K562 (cell line): ENCODE measurements around the gene INO80E. TPM values are rescaled to one million over a fixed set of nuclear protein-coding genes. Genes with fewer than 3 reads are reported as not detected.

Experiments used
- BHLHE40 ChIP-seq: IDR thresholded peaks from 2 replicates; pipeline ENCODE4 v1.6.1; 2011; ENCODE audit warnings: low read length, improper control_type of control experiment
- CREM ChIP-seq: IDR thresholded peaks from 2 replicates; pipeline ENCODE4 v1.6.1; 2014; ENCODE audit warnings: antibody characterized with exemption, low read depth
- HDAC2 ChIP-seq: fragments of 450-650 bp; IDR thresholded peaks from 2 replicates; pipeline ENCODE4 v1.6.1; 2016; ENCODE audit warnings: mild to moderate bottlenecking
- HDAC3 ChIP-seq: fragments of 450-650 bp; IDR thresholded peaks from 2 replicates; pipeline ENCODE4 v1.6.1; 2018; ENCODE audit warnings: borderline replicate concordance, mild to moderate bottlenecking, moderate library complexity; ENCODE audit not compliant: partially characterized antibody
- HMGN3 ChIP-seq: IDR thresholded peaks from 2 replicates; pipeline ENCODE4 v1.6.1; 2011; ENCODE audit warnings: borderline replicate concordance, low read depth, mild to moderate bottlenecking, mixed read lengths, low read length; ENCODE audit not compliant: insufficient read length; ENCODE audit errors: extremely low read depth
- KDM5B ChIP-seq: fragments of 200-600 bp; sonication (generic); IDR thresholded peaks from 2 replicates; pipeline ENCODE4 v1.6.1; 2012; ENCODE audit warnings: low read depth, mild to moderate bottlenecking, moderate library complexity, low read length, control low read depth, inconsistent platforms; ENCODE audit not compliant: insufficient replicate concordance
- MEIS2 ChIP-seq: fragments of 450-650 bp; IDR thresholded peaks from 2 replicates; pipeline ENCODE4 v1.6.1; 2014; ENCODE audit warnings: mild to moderate bottlenecking; ENCODE audit not compliant: partially characterized antibody
- MXI1 ChIP-seq: IDR thresholded peaks from 2 replicates; pipeline ENCODE4 v1.6.1; 2011; ENCODE audit warnings: low read depth, mild to moderate bottlenecking, improper control_type of control experiment, low read length
- NCOR1 ChIP-seq: fragments of 450-650 bp; IDR thresholded peaks from 2 replicates; pipeline ENCODE4 v1.6.1; 2016; ENCODE audit warnings: mild to moderate bottlenecking, moderate library complexity
- NR3C1 ChIP-seq: sonication (generic); formaldehyde crosslinking; IDR thresholded peaks from 2 replicates; pipeline ENCODE4 v1.8.1; 2022; ENCODE audit warnings: missing genetic modification reagents
- PML ChIP-seq: IDR thresholded peaks from 2 replicates; pipeline ENCODE4 v1.6.1; 2012; ENCODE audit warnings: low read length, inconsistent platforms
- RBM25 ChIP-seq: fragments of 200-400 bp; formaldehyde crosslinking; IDR thresholded peaks from 2 replicates; pipeline ENCODE4 v1.6.1; 2018; ENCODE audit warnings: low read length, low read depth, moderate library complexity; ENCODE audit not compliant: severe bottlenecking
- RFX1 ChIP-seq: fragments of 450-650 bp; IDR thresholded peaks from 2 replicates; pipeline ENCODE4 v1.6.1; 2016; ENCODE audit warnings: mild to moderate bottlenecking, moderate library complexity
- SMARCA5 ChIP-seq: fragments of 450-650 bp; IDR thresholded peaks from 2 replicates; pipeline ENCODE4 v1.6.1; 2016
- SPI1 ChIP-seq: IDR thresholded peaks from 2 replicates; pipeline ENCODE4 v1.6.1; 2011; ENCODE audit warnings: low read depth, low read length, control low read depth, borderline replicate concordance
- TAF1 ChIP-seq: IDR thresholded peaks from 2 replicates; pipeline ENCODE4 v1.6.1; 2011; ENCODE audit warnings: mild to moderate bottlenecking, low read length, moderate library complexity; ENCODE audit not compliant: insufficient read depth, control insufficient read depth, severe bottlenecking; ENCODE audit errors: extremely low read depth
- THRAP3 ChIP-seq: fragments of 450-650 bp; IDR thresholded peaks from 2 replicates; pipeline ENCODE4 v1.6.1; 2016; ENCODE audit warnings: mild to moderate bottlenecking, inconsistent platforms, borderline replicate concordance
- polyA plus RNA-seq, 8 experiments: library from polyadenylated mRNA; depleted of rRNA in 4 of 8; stranded (reverse) in 5 of 8; unstranded in 3 of 8; fragments of >200 nt; fragmentation: Nextera tagmentation in 2 of 8; fragmentation: Illumina TruSeq in 1 of 8; extraction: Ambion mirVana in 2 of 8; extraction: Trizol in 1 of 8; gene quantifications; 2 replicates each; pipeline versions ENCODE4 v1.2.1 to v1.2.3, GENCODE V29; 2011 to 2014; ENCODE audit warnings: inconsistent platforms in 1 of 8, missing spikeins in 1 of 8
- total RNA-seq, 7 experiments: library from RNA; depleted of rRNA in 6 of 7; stranded (reverse); fragments of >200 nt in 6 of 7; fragmentation: Illumina TruSeq in 2 of 7; extraction: Trizol in 2 of 7; gene quantifications; 2 replicates each; pipeline versions ENCODE4 v1.2.1 to v1.2.3, GENCODE V29; 2011 to 2021; ENCODE audit warnings: low replicate concordance in 1 of 7
- TF ChIP-seq, protein P1 (sequence below), 2 experiments: fragments of 150-350 bp in 1 of 2; IDR thresholded peaks; 2 replicates each; pipeline ENCODE4 v1.6.1; 2012 to 2016; ENCODE audit warnings: low read depth in 2 of 2, low read length in 2 of 2, mild to moderate bottlenecking in 1 of 2, moderate library complexity in 1 of 2
- TF ChIP-seq, protein P2 (sequence below): fragments of 450-650 bp; IDR thresholded peaks from 2 replicates; pipeline ENCODE4 v1.6.1; 2016; ENCODE audit warnings: mild to moderate bottlenecking

INO80E gene
- total and polyA plus RNA-seq, 9 of the 15 experiments (the other 6 are each of a cell fraction or from before 2014, with no cell fraction given): 0.31 to 102 (median 49.3) TPM

DNA sequence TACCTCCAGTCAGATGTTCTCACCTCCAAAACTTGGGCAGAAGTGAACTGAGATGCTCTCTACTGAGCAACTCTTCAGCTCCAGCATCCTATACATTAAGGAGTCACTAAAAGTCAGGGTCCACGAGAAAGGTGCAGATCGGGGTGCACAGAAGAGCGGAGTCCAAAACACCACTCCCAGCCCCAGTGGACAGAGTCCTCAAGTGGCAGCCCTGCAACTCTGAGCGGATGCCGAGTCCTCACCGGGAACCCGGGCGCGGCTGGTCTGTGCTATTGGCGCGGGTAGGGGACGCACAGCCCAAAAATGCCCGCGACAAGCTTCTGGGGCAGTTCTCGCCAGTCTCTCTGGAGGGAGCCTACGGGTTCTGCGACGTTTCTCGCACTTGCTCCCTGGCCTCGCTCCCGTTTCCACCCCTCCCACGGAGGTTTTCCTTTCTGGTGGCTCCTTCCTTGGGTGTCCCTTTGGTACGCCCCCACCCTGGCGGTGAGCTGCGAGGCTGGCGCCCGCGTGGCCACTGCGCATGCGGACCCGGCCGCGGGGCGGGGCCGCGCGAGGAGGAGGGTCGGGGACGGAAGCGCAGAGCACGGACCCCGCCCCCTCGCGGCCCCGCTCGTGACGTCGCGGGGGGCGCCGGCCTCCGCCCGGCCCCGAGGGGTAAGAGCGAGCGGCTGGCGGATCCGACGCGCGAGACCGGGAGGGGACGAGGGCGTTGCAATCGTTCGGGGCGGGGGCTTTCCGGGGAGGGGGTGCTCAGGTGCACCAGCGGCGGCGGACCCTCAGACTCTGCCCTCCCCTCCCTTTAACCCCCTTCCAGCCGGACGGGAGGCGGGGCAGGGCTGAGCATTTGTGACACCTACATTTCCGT, 34.3 kb upstream of the INO80E start, which contains the start of gene TMEM219 (continued):
- TF ChIP-seq, protein P1, sequence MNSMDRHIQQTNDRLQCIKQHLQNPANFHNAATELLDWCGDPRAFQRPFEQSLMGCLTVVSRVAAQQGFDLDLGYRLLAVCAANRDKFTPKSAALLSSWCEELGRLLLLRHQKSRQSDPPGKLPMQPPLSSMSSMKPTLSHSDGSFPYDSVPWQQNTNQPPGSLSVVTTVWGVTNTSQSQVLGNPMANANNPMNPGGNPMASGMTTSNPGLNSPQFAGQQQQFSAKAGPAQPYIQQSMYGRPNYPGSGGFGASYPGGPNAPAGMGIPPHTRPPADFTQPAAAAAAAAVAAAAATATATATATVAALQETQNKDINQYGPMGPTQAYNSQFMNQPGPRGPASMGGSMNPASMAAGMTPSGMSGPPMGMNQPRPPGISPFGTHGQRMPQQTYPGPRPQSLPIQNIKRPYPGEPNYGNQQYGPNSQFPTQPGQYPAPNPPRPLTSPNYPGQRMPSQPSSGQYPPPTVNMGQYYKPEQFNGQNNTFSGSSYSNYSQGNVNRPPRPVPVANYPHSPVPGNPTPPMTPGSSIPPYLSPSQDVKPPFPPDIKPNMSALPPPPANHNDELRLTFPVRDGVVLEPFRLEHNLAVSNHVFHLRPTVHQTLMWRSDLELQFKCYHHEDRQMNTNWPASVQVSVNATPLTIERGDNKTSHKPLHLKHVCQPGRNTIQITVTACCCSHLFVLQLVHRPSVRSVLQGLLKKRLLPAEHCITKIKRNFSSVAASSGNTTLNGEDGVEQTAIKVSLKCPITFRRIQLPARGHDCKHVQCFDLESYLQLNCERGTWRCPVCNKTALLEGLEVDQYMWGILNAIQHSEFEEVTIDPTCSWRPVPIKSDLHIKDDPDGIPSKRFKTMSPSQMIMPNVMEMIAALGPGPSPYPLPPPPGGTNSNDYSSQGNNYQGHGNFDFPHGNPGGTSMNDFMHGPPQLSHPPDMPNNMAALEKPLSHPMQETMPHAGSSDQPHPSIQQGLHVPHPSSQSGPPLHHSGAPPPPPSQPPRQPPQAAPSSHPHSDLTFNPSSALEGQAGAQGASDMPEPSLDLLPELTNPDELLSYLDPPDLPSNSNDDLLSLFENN (IDR thresholded peaks at IDR 0.05; ENCODE audit: low read depth in 2 of 2, low read length in 2 of 2): no peak
- TF ChIP-seq NR3C1 (no peak), NCOR1 (no peak), PML (peak; percentile 28; the same call in 1 of the 2 replicates), SMARCA5 (no peak), BHLHE40 (peak; percentile 75), HDAC3 (no peak), MXI1 (no peak), MEIS2 (peak; percentile 85), CREM (peak; percentile 88), THRAP3 (no peak), TAF1 (peak; percentile 53), KDM5B (peak; percentile 70), RFX1 (no peak), SPI1 (peak; percentile 44; the same call in 1 of the 2 replicates), RBM25 (no peak), HDAC2 (0 out of 2 replicates have a peak, but pooled peaks have one; percentile 39), HMGN3 (peak; percentile 75)
- TF ChIP-seq, protein P2, sequence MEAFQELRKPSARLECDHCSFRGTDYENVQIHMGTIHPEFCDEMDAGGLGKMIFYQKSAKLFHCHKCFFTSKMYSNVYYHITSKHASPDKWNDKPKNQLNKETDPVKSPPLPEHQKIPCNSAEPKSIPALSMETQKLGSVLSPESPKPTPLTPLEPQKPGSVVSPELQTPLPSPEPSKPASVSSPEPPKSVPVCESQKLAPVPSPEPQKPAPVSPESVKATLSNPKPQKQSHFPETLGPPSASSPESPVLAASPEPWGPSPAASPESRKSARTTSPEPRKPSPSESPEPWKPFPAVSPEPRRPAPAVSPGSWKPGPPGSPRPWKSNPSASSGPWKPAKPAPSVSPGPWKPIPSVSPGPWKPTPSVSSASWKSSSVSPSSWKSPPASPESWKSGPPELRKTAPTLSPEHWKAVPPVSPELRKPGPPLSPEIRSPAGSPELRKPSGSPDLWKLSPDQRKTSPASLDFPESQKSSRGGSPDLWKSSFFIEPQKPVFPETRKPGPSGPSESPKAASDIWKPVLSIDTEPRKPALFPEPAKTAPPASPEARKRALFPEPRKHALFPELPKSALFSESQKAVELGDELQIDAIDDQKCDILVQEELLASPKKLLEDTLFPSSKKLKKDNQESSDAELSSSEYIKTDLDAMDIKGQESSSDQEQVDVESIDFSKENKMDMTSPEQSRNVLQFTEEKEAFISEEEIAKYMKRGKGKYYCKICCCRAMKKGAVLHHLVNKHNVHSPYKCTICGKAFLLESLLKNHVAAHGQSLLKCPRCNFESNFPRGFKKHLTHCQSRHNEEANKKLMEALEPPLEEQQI: no peak
